K562 (cell line): Measurements from ENCODE around the gene SEC14L5. TPM values are rescaled to one million over a fixed set of nuclear protein-coding genes. Genes with fewer than 3 reads are reported as not detected.

Experiments
- ATAC-seq: fragments of 200-7000 bp; cut with Tn5 transposase; 3 replicates; pipeline ENCODE4 v1.9.1; 2020; ENCODE audit warnings: moderate library complexity
- BruUV-seq: library from RNA; stranded (reverse); fragments of 400-500 nt; replicated peaks from 2 replicates; lab custom pipeline; 2021; lab: Mats Ljungman, UMichigan
- CTCF ChIA-PET: fragments of 300-600 bp; formaldehyde crosslinking; extraction: SDS; loops from one replicate; lab custom pipeline; 2021; ENCODE audit warnings: low intra/inter-chr PET ratio; lab: Yijun Ruan, JAX
- POLR2A ChIA-PET: fragments of 300-600, 350-650 bp; sonication (Branson Sonifier 250); formaldehyde crosslinking; extraction: SDS; loops from one replicate; lab custom pipeline; 2021; ENCODE audit warnings: antibody characterized with exemption, inconsistent platforms; lab: Yijun Ruan, JAX
- DNase-seq, 4 experiments: peaks; one replicate each; pipeline versions ENCODE4 v3.0.0 to v3.0.0-alpha.2; 2011 to 2018; ENCODE audit warnings: low spot score in 3 of 4, mixed read lengths in 3 of 4; ENCODE audit errors: extremely low read depth in 1 of 4
- FAIRE-seq: peaks from 2 replicates; lab custom pipeline; 2011; peaks lifted over from hg19 to GRCh38; lab: Jason Lieb, UNC
- H2AFZ ChIP-seq: 2 replicates; pipeline ENCODE4 v1.6.0; 2011; ENCODE audit warnings: low read depth, low read length, control low read depth, inconsistent platforms
- H3K27ac ChIP-seq: fragments of 200-600 bp; 3 replicates; pipeline ENCODE4 v1.8.0; 2011; ENCODE audit warnings: low read depth, mild to moderate bottlenecking, control low read depth, inconsistent platforms, low read length, moderate library complexity, mixed read lengths; ENCODE audit errors: extremely low read depth
- H3K27me3 ChIP-seq, 2 experiments: fragments of 300-600 bp in 1 of 2; 2 replicates in 1 of 2; 3 replicates in 1 of 2; pipeline versions ENCODE4 v1.6.0 to v1.8.0; 2011; ENCODE audit warnings: inconsistent platforms in 2 of 2, low read length in 2 of 2, mild to moderate bottlenecking in 1 of 2, mixed read lengths in 1 of 2, moderate library complexity in 1 of 2; ENCODE audit not compliant: control insufficient read depth in 2 of 2, insufficient read depth in 2 of 2
- H3K36me3 ChIP-seq: fragments of 300-600 bp; 3 replicates; pipeline ENCODE4 v1.8.0; 2011; ENCODE audit warnings: mild to moderate bottlenecking, low read length, inconsistent platforms; ENCODE audit not compliant: control insufficient read depth, insufficient read depth
- H3K4me1 ChIP-seq, 2 experiments: fragments of 200-600 bp in 1 of 2; replicated peaks in 1 of 2; 2 replicates in 1 of 2; 3 replicates in 1 of 2; pipeline versions ENCODE4 v1.5.1 to v1.8.0; 2011; ENCODE audit warnings: inconsistent platforms in 2 of 2, low read length in 2 of 2, mild to moderate bottlenecking in 1 of 2, mixed read lengths in 1 of 2, moderate library complexity in 1 of 2; ENCODE audit not compliant: control insufficient read depth in 2 of 2, insufficient read depth in 2 of 2
- H3K4me2 ChIP-seq: 2 replicates; pipeline ENCODE4 v1.6.1; 2011; ENCODE audit warnings: low read length, control low read depth, inconsistent platforms, mixed read lengths; ENCODE audit not compliant: insufficient read depth
- H3K4me3 ChIP-seq: fragments of 200-600 bp; sonication (generic), shearing (Covaris generic); 2 replicates; pipeline ENCODE4 v1.5.1; 2016; ENCODE audit warnings: control low read depth, inconsistent platforms
- H3K79me2 ChIP-seq: fragments of 200-600 bp; 3 replicates; pipeline ENCODE4 v1.8.0; 2011; ENCODE audit warnings: low read length, inconsistent platforms; ENCODE audit not compliant: control insufficient read depth, insufficient read depth
- H3K9ac ChIP-seq, 2 experiments: 2 replicates each; pipeline versions ENCODE4 v1.6.0 to v1.6.1; 2011; ENCODE audit warnings: low read depth in 2 of 2, low read length in 2 of 2, control low read depth in 1 of 2, inconsistent platforms in 1 of 2, mild to moderate bottlenecking in 1 of 2, mixed read lengths in 1 of 2; ENCODE audit not compliant: insufficient read depth in 1 of 2
- H3K9me1 ChIP-seq: one replicate; pipeline ENCODE4 v1.6.0; 2011; ENCODE audit warnings: inconsistent platforms, mild to moderate bottlenecking, low read length, moderate library complexity; ENCODE audit not compliant: control insufficient read depth, insufficient read depth
- H3K9me3 ChIP-seq: replicated peaks from 2 replicates; pipeline ENCODE4 v1.5.1; 2011; ENCODE audit warnings: low read depth, low read length, inconsistent platforms; ENCODE audit not compliant: control insufficient read depth, insufficient read depth
- H4K20me1 ChIP-seq: replicated peaks from 2 replicates; pipeline ENCODE4 v1.6.1; 2011; ENCODE audit warnings: low read length, inconsistent platforms, mixed read lengths; ENCODE audit not compliant: control insufficient read depth, insufficient read depth
- FUS ChIP-seq: fragments of 200-400 bp; formaldehyde crosslinking; optimal IDR thresholded peaks from 2 replicates; pipeline ENCODE3; 2017; ENCODE audit warnings: low read depth, low read length
- HMGN3 ChIP-seq: IDR thresholded peaks from 2 replicates; pipeline ENCODE4 v1.6.1; 2011; ENCODE audit warnings: borderline replicate concordance, low read depth, mild to moderate bottlenecking, mixed read lengths, low read length; ENCODE audit not compliant: insufficient read length; ENCODE audit errors: extremely low read depth
- KDM1A ChIP-seq, 2 experiments: fragments of 450-650 bp; IDR thresholded peaks; 2 replicates each; pipeline ENCODE4 v1.6.1; 2016; ENCODE audit warnings: mild to moderate bottlenecking in 2 of 2
- NFIC ChIP-seq: fragments of 450-650 bp; IDR thresholded peaks from 2 replicates; pipeline ENCODE4 v1.6.1; 2017; ENCODE audit warnings: mild to moderate bottlenecking, inconsistent platforms
- NFYB ChIP-seq: IDR thresholded peaks from 2 replicates; pipeline ENCODE4 v1.6.1; 2011; ENCODE audit warnings: mild to moderate bottlenecking, moderate library complexity; ENCODE audit not compliant: insufficient read length; ENCODE audit errors: extremely low read depth
- RAD21 ChIP-seq, 2 experiments: fragments of 250-450 bp in 1 of 2; fragments of 450-650 bp in 1 of 2; sonication (Bioruptor Pico) in 1 of 2; formaldehyde crosslinking in 1 of 2; IDR thresholded peaks in 1 of 2; conservative IDR thresholded peaks in 1 of 2; 2 replicates each; pipeline versions ENCODE4 v1.4.0 to v1.8.0; 2020 to 2022; ENCODE audit warnings: mild to moderate bottlenecking in 2 of 2, moderate library complexity in 1 of 2
- SAP30 ChIP-seq: fragments of 200-600 bp; sonication (generic); IDR thresholded peaks from 2 replicates; pipeline ENCODE4 v1.6.1; 2012; ENCODE audit warnings: borderline replicate concordance, low read depth, mild to moderate bottlenecking, moderate library complexity, low read length, control low read depth, inconsistent platforms; ENCODE audit not compliant: insufficient read depth, poor library complexity, severe bottlenecking
- STAG1 ChIP-seq: sonication (generic); formaldehyde crosslinking; IDR thresholded peaks from 2 replicates; pipeline ENCODE4 v1.5.0; 2020; ENCODE audit warnings: missing genetic modification reagents, borderline replicate concordance
- THRA ChIP-seq: fragments of 450-650 bp; IDR thresholded peaks from 2 replicates; pipeline ENCODE4 v1.6.1; 2017; ENCODE audit warnings: mild to moderate bottlenecking, moderate library complexity
- ZFPM2 ChIP-seq: fragments of 250-450 bp; sonication (Bioruptor Pico); IDR thresholded peaks from 2 replicates; pipeline ENCODE4 v1.5.1; 2022; ENCODE audit warnings: mild to moderate bottlenecking
- ZKSCAN1 ChIP-seq: fragments of 150-350 bp; IDR thresholded peaks from 2 replicates; pipeline ENCODE4 v1.6.1; 2016; ENCODE audit warnings: low read depth, low read length
- WGBS: fragments of 100-300 bp; shearing (Covaris generic); methylation state at CpG from one replicate; pipeline ENCODE4 v1.1.6; 2016; ENCODE audit warnings: low coverage, mixed read lengths; ENCODE audit not compliant: insufficient coverage; ENCODE audit errors: missing lambda C conversion rate; 5-methylcytosine and 5-hydroxymethylcytosine counted together
- in situ Hi-C: fragments of 300-500 bp; cut with MboI; formaldehyde crosslinking; loops from 4 replicates; pipeline ENCODE4 v1.15.0; 2018; ENCODE audit warnings: inconsistent platforms, mixed read lengths
- intact Hi-C: fragments of 100-400 bp; cut with micrococcal nuclease; formaldehyde crosslinking; loops from 2 replicates; pipeline ENCODE4 v1.14.2; 2022
- polyA plus RNA-seq, 8 experiments: library from polyadenylated mRNA; depleted of rRNA in 4 of 8; stranded (reverse) in 5 of 8; unstranded in 3 of 8; fragments of >200 nt; fragmentation: Nextera tagmentation in 2 of 8; fragmentation: Illumina TruSeq in 1 of 8; extraction: Ambion mirVana in 2 of 8; extraction: Trizol in 1 of 8; gene quantifications; 2 replicates each; pipeline versions ENCODE4 v1.2.1 to v1.2.3, GENCODE V29; 2011 to 2014; ENCODE audit warnings: inconsistent platforms in 1 of 8, missing spikeins in 1 of 8
- total RNA-seq, 7 experiments: library from RNA; depleted of rRNA in 6 of 7; stranded (reverse); fragments of >200 nt in 6 of 7; fragmentation: Illumina TruSeq in 2 of 7; extraction: Trizol in 2 of 7; gene quantifications; 2 replicates each; pipeline versions ENCODE4 v1.2.1 to v1.2.3, GENCODE V29; 2011 to 2021; ENCODE audit warnings: low replicate concordance in 1 of 7
- TF ChIP-seq, protein P1 (sequence below): fragments of 250-450 bp; sonication (Bioruptor Pico); IDR thresholded peaks from 2 replicates; pipeline ENCODE4 v1.8.0; 2021; ENCODE audit warnings: moderate library complexity, mild to moderate bottlenecking, inconsistent platforms
- TF ChIP-seq, protein P2 (sequence below): sonication (generic); formaldehyde crosslinking; IDR thresholded peaks from 2 replicates; pipeline ENCODE4 v1.8.0; 2023; ENCODE audit warnings: missing genetic modification reagents, mild to moderate bottlenecking, borderline replicate concordance

SEC14L5 gene
- total and polyA plus RNA-seq, 9 of the 15 experiments (the other 6 are each of a cell fraction or from before 2014, with no cell fraction given): 0.11 TPM; not detected in 8

- CTCF ChIA-PET: no interaction called here
- BruUV-seq: no TSS peak
- ATAC-seq: peak; percentile 89
- TF ChIP-seq STAG1: 0 out of 2 replicates have a peak, but pooled peaks have one; percentile 20
- no peak for TF ChIP-seq ZKSCAN1
- TF ChIP-seq NFYB: no peak
- TF ChIP-seq RAD21 (CRISPR knock-in tag; conservative IDR thresholded peaks at IDR 0.05 in 1 of 2, IDR thresholded peaks at IDR 0.05 in 1 of 2): peak in 1 of 2 experiments; percentile 37; a peak in 1 of 4 replicates
- no peak for TF ChIP-seq FUS
- no peak for TF ChIP-seq THRA
- TF ChIP-seq ZFPM2 (CRISPR knock-in tag): no peak
- TF ChIP-seq NFIC: peak; percentile 73
- no peak for TF ChIP-seq HMGN3
- TF ChIP-seq, protein P1, sequence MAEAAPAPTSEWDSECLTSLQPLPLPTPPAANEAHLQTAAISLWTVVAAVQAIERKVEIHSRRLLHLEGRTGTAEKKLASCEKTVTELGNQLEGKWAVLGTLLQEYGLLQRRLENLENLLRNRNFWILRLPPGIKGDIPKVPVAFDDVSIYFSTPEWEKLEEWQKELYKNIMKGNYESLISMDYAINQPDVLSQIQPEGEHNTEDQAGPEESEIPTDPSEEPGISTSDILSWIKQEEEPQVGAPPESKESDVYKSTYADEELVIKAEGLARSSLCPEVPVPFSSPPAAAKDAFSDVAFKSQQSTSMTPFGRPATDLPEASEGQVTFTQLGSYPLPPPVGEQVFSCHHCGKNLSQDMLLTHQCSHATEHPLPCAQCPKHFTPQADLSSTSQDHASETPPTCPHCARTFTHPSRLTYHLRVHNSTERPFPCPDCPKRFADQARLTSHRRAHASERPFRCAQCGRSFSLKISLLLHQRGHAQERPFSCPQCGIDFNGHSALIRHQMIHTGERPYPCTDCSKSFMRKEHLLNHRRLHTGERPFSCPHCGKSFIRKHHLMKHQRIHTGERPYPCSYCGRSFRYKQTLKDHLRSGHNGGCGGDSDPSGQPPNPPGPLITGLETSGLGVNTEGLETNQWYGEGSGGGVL: no peak
- no peak for TF ChIP-seq SAP30
- TF ChIP-seq, protein P2, sequence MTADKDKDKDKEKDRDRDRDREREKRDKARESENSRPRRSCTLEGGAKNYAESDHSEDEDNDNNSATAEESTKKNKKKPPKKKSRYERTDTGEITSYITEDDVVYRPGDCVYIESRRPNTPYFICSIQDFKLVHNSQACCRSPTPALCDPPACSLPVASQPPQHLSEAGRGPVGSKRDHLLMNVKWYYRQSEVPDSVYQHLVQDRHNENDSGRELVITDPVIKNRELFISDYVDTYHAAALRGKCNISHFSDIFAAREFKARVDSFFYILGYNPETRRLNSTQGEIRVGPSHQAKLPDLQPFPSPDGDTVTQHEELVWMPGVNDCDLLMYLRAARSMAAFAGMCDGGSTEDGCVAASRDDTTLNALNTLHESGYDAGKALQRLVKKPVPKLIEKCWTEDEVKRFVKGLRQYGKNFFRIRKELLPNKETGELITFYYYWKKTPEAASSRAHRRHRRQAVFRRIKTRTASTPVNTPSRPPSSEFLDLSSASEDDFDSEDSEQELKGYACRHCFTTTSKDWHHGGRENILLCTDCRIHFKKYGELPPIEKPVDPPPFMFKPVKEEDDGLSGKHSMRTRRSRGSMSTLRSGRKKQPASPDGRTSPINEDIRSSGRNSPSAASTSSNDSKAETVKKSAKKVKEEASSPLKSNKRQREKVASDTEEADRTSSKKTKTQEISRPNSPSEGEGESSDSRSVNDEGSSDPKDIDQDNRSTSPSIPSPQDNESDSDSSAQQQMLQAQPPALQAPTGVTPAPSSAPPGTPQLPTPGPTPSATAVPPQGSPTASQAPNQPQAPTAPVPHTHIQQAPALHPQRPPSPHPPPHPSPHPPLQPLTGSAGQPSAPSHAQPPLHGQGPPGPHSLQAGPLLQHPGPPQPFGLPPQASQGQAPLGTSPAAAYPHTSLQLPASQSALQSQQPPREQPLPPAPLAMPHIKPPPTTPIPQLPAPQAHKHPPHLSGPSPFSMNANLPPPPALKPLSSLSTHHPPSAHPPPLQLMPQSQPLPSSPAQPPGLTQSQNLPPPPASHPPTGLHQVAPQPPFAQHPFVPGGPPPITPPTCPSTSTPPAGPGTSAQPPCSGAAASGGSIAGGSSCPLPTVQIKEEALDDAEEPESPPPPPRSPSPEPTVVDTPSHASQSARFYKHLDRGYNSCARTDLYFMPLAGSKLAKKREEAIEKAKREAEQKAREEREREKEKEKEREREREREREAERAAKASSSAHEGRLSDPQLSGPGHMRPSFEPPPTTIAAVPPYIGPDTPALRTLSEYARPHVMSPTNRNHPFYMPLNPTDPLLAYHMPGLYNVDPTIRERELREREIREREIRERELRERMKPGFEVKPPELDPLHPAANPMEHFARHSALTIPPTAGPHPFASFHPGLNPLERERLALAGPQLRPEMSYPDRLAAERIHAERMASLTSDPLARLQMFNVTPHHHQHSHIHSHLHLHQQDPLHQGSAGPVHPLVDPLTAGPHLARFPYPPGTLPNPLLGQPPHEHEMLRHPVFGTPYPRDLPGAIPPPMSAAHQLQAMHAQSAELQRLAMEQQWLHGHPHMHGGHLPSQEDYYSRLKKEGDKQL (CRISPR knock-in tag): no peak
- TF ChIP-seq KDM1A (IDR thresholded peaks at IDR 0.05): no peak
Observed at GRCh38 chr16:5025171-5025632, 67.1 kb downstream of the SEC14L5 start.

More at GRCh38 chr16:5025171-5025632, 67.1 kb downstream of the SEC14L5 start:
- Histone ChIP-seq H3K4me3 (no peak overlapping the region), H3K79me2 (no peaks in the 10 kb centered on the region), H3K36me3 (no peaks in the 10 kb centered on the region), H2AFZ (no peak overlapping the region), H3K9me1 (no peaks in the 10 kb centered on the region), H3K4me1 (peaks cover 0 to 9% of the 10 kb centered on the region in 2 experiments; a peak in 1 of 5 replicates), H3K27ac (no peak overlapping the region), H3K9ac (no peak overlapping the region; a peak in 1 of 4 replicates), H3K27me3 (peaks cover 5 to 29% of the 10 kb centered on the region in 2 experiments; a peak in 3 of 5 replicates), H4K20me1 (no peaks in the 10 kb centered on the region), H3K9me3 (no peaks in the 10 kb centered on the region), H3K4me2 (no peak overlapping the region)
- in situ Hi-C loops (no loop called here), intact Hi-C loops (no loop called here)
- 11% methylated on average over 11 of the region's 17 CpGs for WGBS
- peak in 2 of 4 experiments; percentile 55 for DNase-seq
- POLR2A ChIA-PET: interaction anchor here (0.6 to 1.4 kb wide), 4 partner anchors 9 to 551 kb away, joined by 3 to 5 read pairs (median 4); partner anchors contain the start of genes NAGPA and NMRAL1
- no peak for FAIRE-seq
